Activated B cell treated with CpG ODN at 0.5 μM for 24 hours (primary cell): Measurements from ENCODE around the gene MPHOSPH10. TPM values are rescaled to one million over a fixed set of nuclear protein-coding genes. Genes with fewer than 3 reads are reported as not detected.
"Not testable (repeated sequence)": the region's sequence is repeated elsewhere in the genome, so short reads cannot be mapped to it uniquely, and the experiment has no call there.

Experiments used
- ATAC-seq: fragments of 200-7000 bp; cut with Tn5 transposase; one replicate; pipeline ENCODE4 v1.10.0; 2021; ENCODE audit warnings: low read depth, mild to moderate bottlenecking, moderate library complexity
- CTCF ChIA-PET: fragments of 350-600 bp; sonication (Branson Sonifier 250); formaldehyde crosslinking; loops from one replicate; lab custom pipeline; 2021; ENCODE audit warnings: antibody characterized with exemption; lab: Charles Lee
- POLR2A ChIA-PET: fragments of 350-600 bp; sonication (Branson Sonifier 250); formaldehyde crosslinking; loops from one replicate; lab custom pipeline; 2021; ENCODE audit warnings: antibody characterized with exemption; lab: Charles Lee
- DNase-seq: peaks from one replicate; pipeline ENCODE4 v3.0.0; 2022
- H3K27ac Mint-ChIP-seq: one replicate; pipeline ENCODE4 v1.8.0; 2020; ENCODE audit warnings: mixed read lengths
- H3K27me3 Mint-ChIP-seq: one replicate; pipeline ENCODE4 v1.8.0; 2021; ENCODE audit warnings: mixed read lengths
- H3K36me3 Mint-ChIP-seq: one replicate; pipeline ENCODE4 v1.8.0; 2021; ENCODE audit warnings: low read depth, mixed read lengths
- H3K4me1 Mint-ChIP-seq: one replicate; pipeline ENCODE4 v1.8.0; 2021; ENCODE audit warnings: mixed read lengths
- H3K4me3 Mint-ChIP-seq: one replicate; pipeline ENCODE4 v1.8.0; 2020; ENCODE audit warnings: mild to moderate bottlenecking, mixed read lengths
- H3K9me3 Mint-ChIP-seq: one replicate; pipeline ENCODE4 v1.8.0; 2020; ENCODE audit warnings: mixed read lengths
- CTCF ChIP-seq: fragments of 200-600 bp; IDR thresholded peaks from one replicate; pipeline ENCODE4 v1.8.0; 2022; ENCODE audit warnings: antibody characterized with exemption, mild to moderate bottlenecking
- intact Hi-C: fragments of 100-400 bp; cut with micrococcal nuclease; formaldehyde crosslinking; loops from one replicate; pipeline ENCODE4 v1.15.1; 2024
- total RNA-seq: library from RNA; stranded (reverse); gene quantifications from 2 replicates; pipeline ENCODE4 v1.2.3, GENCODE V29; 2022

Gene MPHOSPH10
- total RNA-seq, 1 donor from 2014 or later: 47.6 TPM

DNA sequence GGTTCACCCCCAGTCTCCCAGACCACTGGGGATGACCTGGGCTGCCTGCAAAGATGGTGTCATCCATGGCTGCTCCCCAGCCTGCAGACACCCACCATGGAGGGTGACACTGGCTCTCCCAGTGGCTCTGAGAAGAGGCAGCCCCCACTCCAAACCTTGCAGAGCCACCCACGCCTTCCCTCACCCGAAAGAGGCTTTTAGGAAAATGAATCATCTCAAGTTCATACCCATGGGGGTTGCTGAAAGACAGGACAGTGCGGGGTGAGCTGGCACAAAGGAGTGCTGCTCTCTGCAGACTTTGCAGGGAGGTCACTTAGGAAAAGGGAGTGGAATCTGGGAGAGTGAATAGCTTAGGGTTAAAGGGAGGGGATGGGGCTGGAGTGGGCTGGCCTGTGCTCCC, 36.4 kb downstream of the MPHOSPH10 start:
- Mint-ChIP-seq H3K27me3 (peaks cover 9% of the 10 kb centered on the region), H3K36me3 (no peaks in the 10 kb centered on the region), H3K4me3 (no peak overlapping the region), H3K9me3 (no peaks in the 10 kb centered on the region), H3K27ac (no peak overlapping the region), H3K4me1 (no peaks in the 10 kb centered on the region)
- ATAC-seq: no peak
- DNase-seq: no peak
- POLR2A ChIA-PET: no interaction called here
- no peak for TF ChIP-seq CTCF
- CTCF ChIA-PET: no interaction called here
- intact Hi-C loops: no loop called here

- CTCF ChIA-PET: no interaction called here
- no peak for ATAC-seq
These were observed 42.7 kb downstream of the MPHOSPH10 start for GRCh38 chr2:71173096-71173495.

DNA sequence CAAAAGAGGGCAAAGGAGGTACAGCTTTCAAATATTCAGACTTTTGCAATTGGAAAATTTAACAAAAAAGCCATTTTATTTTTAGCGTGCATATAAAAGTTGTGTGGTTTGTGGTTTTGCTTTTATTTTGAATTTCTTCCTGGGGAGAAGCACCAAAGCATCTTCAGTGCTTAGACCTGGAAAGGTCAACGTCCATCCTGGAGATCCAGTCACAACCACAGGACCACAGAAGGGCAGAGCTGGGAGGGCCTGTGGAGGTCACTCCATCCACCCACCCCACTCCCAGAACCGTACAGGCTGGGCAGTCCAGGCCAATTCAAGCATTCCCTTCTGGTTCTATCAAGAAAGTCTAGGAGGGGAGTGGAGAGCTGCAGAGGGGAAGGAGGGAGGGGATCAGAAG, 43.8 kb downstream of the MPHOSPH10 start:
- no peak for TF ChIP-seq CTCF
- ATAC-seq: no peak
- intact Hi-C loops: no loop called here
- no peaks in the 10 kb centered on the region for H3K4me1 Mint-ChIP-seq
- H3K27ac Mint-ChIP-seq: no peak overlapping the region
- DNase-seq: no peak
- POLR2A ChIA-PET: no interaction called here
- H3K36me3 Mint-ChIP-seq: no peaks in the 10 kb centered on the region
- no peaks in the 10 kb centered on the region for H3K9me3 Mint-ChIP-seq
- H3K4me3 Mint-ChIP-seq: no peak overlapping the region
- H3K27me3 Mint-ChIP-seq: peaks cover 17% of the 10 kb centered on the region
- CTCF ChIA-PET: no interaction called here

More at GRCh38 chr2:71173096-71173495, 42.7 kb downstream of the MPHOSPH10 start:
- POLR2A ChIA-PET: no interaction called here
- no peaks in the 10 kb centered on the region for H3K4me1 Mint-ChIP-seq
- no peak overlapping the region for H3K4me3 Mint-ChIP-seq
- H3K27ac Mint-ChIP-seq: no peak overlapping the region
- no peak for TF ChIP-seq CTCF
- H3K27me3 Mint-ChIP-seq: peaks cover 17% of the 10 kb centered on the region
- no peaks in the 10 kb centered on the region for H3K9me3 Mint-ChIP-seq
- no peak for DNase-seq
- H3K36me3 Mint-ChIP-seq: no peaks in the 10 kb centered on the region
- intact Hi-C loops: no loop called here

- POLR2A ChIA-PET, ATAC-seq, H3K4me1 Mint-ChIP-seq, H3K4me3 Mint-ChIP-seq, H3K9me3 Mint-ChIP-seq, H3K36me3 Mint-ChIP-seq, DNase-seq, intact Hi-C loops, H3K27ac Mint-ChIP-seq, CTCF ChIA-PET: not testable (repeated sequence)
- H3K27me3 Mint-ChIP-seq: peaks cover 11% of the 10 kb centered on the region
These were observed 48.4 kb downstream of the MPHOSPH10 start for GRCh38 chr2:71178836-71179235.

- no peak overlapping the region for H3K27ac Mint-ChIP-seq
- CTCF ChIA-PET: no interaction called here
- POLR2A ChIA-PET: no interaction called here
- H3K4me3 Mint-ChIP-seq: no peak overlapping the region
- H3K4me1 Mint-ChIP-seq: no peaks in the 10 kb centered on the region
- TF ChIP-seq CTCF: no peak
- DNase-seq (no peak), ATAC-seq (no peak)
- intact Hi-C loops: no loop called here
- H3K36me3 Mint-ChIP-seq: no peaks in the 10 kb centered on the region
- peaks cover 1% of the 10 kb centered on the region for H3K27me3 Mint-ChIP-seq
- H3K9me3 Mint-ChIP-seq: no peaks in the 10 kb centered on the region
These were observed 50.9 kb downstream of the MPHOSPH10 start for GRCh38 chr2:71181316-71181715.

DNA sequence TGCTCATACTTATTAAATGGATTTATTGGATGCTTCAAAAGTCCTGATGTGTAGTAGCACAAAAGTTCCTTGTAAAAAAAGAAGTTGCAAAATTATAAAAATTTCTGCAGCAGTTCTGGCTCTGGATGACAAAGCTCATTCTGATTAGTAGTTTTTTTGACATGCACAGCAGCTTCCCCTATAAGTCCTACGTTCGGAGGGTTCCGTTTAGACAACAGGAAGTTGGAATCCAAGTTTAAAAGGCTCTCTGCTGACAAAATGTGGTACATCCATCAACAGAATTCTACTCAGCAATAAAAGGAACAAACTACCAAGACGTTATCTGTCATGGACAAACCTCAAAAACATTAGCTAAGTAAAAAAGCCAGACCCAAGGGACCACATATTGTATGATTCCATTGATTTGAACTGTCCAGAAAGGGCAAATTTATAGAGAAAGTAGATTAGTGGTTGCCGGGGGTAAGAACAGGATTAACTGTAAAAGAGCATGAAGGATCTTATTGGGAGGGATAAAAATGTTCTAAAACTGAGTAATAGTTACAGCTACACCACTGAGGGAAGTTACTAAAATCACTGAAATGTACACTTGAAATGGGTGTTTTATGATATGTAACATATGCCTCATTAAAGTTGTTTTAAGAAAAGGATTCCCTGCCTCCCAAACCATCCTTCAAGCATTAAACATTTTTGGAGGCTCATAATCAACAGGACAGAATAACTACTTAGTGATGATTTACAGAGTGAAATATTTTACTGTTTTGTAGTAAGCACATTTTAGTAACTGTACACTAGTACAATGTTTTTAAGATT, 53.1 kb downstream of the MPHOSPH10 start:
- H3K27me3 Mint-ChIP-seq, H3K9me3 Mint-ChIP-seq, ATAC-seq, H3K4me1 Mint-ChIP-seq, DNase-seq, POLR2A ChIA-PET, CTCF ChIA-PET, H3K4me3 Mint-ChIP-seq, intact Hi-C loops, H3K27ac Mint-ChIP-seq: not testable (repeated sequence)
- peaks cover 13% of the 10 kb centered on the region for H3K36me3 Mint-ChIP-seq
